ENCODE measurements around the gene TREM1.

- TF ChIP-seq EGR1 (IDR thresholded peaks at IDR 0.05; ENCODE audit: low read depth in 2 of 2): no peak
- no peak for TF ChIP-seq CTCF (IDR thresholded peaks at IDR 0.05; ENCODE audit: low read depth, low read length, missing input control)
Measured at GRCh38 chr6:41277605-41278004, 8.9 kb downstream of the TREM1 start.

Data from liver (tissue), 3 donors.